OCI-LY1 (cell line): ENCODE data around the gene TP53RK.

Experiments used
- H2AFZ ChIP-seq: fragments of 200-600 bp; sonication (generic), shearing (Covaris generic); 2 replicates; pipeline ENCODE4 v1.6.0; 2014; ENCODE audit warnings: antibody characterized with exemption, mild to moderate bottlenecking, low read length
- H3F3A ChIP-seq: fragments of 200-600 bp; sonication (generic), shearing (Covaris generic); 2 replicates; pipeline ENCODE4 v1.6.0; 2014; ENCODE audit warnings: mild to moderate bottlenecking, antibody characterized with exemption, low read length, moderate library complexity; ENCODE audit not compliant: insufficient read depth
- H3K27ac ChIP-seq: fragments of 200-600 bp; sonication (generic); 2 replicates; pipeline ENCODE4 v1.5.1; 2014; ENCODE audit warnings: low read length, mixed run types, mild to moderate bottlenecking, low read depth; ENCODE audit not compliant: poor library complexity, severe bottlenecking
- H3K27me3 ChIP-seq: fragments of 200-600 bp; sonication (generic); 2 replicates; pipeline ENCODE4 v1.6.0; 2014; ENCODE audit warnings: antibody characterized with exemption, mild to moderate bottlenecking, low read length, moderate library complexity; ENCODE audit not compliant: insufficient read depth
- H3K36me3 ChIP-seq: fragments of 200-600 bp; sonication (generic); 2 replicates; pipeline ENCODE4 v1.6.1; 2014; ENCODE audit warnings: mild to moderate bottlenecking, antibody characterized with exemption, low read length, moderate library complexity, mixed read lengths; ENCODE audit not compliant: insufficient read depth
- H3K4me1 ChIP-seq: fragments of 200-600 bp; sonication (generic); 2 replicates; pipeline ENCODE4 v1.5.1; 2014; ENCODE audit warnings: mild to moderate bottlenecking, low read length, moderate library complexity; ENCODE audit not compliant: insufficient read depth, severe bottlenecking
- H3K4me2 ChIP-seq: fragments of 200-600 bp; sonication (generic), shearing (Covaris generic); 2 replicates; pipeline ENCODE4 v1.6.1; 2014; ENCODE audit warnings: low read length
- H3K4me3 ChIP-seq: fragments of 200-600 bp; sonication (generic); 2 replicates; pipeline ENCODE4 v1.5.1; 2014; ENCODE audit warnings: low read length, low read depth, mild to moderate bottlenecking, mixed read lengths; ENCODE audit not compliant: poor library complexity, severe bottlenecking
- H3K79me2 ChIP-seq: fragments of 200-600 bp; shearing (Covaris generic); 2 replicates; pipeline ENCODE4 v1.6.1; 2016; ENCODE audit warnings: mixed run types, low read length, mixed read lengths; ENCODE audit not compliant: insufficient read depth
- H3K9ac ChIP-seq: fragments of 200-600 bp; sonication (generic), shearing (Covaris generic); 2 replicates; pipeline ENCODE4 v1.6.1; 2014; ENCODE audit warnings: mild to moderate bottlenecking, low read length, mixed read lengths
- H3K9me2 ChIP-seq: fragments of 200-600 bp; sonication (generic), shearing (Covaris generic); 2 replicates; pipeline ENCODE4 v1.6.1; 2014; ENCODE audit warnings: low read depth, mild to moderate bottlenecking, low read length, mixed read lengths
- H3K9me3 ChIP-seq: fragments of 200-600 bp; shearing (Covaris generic); 2 replicates; pipeline ENCODE4 v1.6.1; 2014; ENCODE audit warnings: low read length, mixed read lengths
- H4K20me1 ChIP-seq: fragments of 200-600 bp; sonication (generic), shearing (Covaris generic); 2 replicates; pipeline ENCODE4 v1.6.0; 2016; ENCODE audit warnings: mild to moderate bottlenecking, low read length; ENCODE audit not compliant: insufficient read depth
- CTCF ChIP-seq: fragments of 200-600 bp; sonication (generic), shearing (Covaris generic); IDR thresholded peaks from 2 replicates; pipeline ENCODE4 v1.5.1; 2017; ENCODE audit warnings: mild to moderate bottlenecking, antibody characterized with exemption, low read length, moderate library complexity, mixed read lengths
- EZH2 ChIP-seq: fragments of 200-600 bp; sonication (generic), shearing (Covaris generic); IDR thresholded peaks from 2 replicates; pipeline ENCODE4 v1.8.0; 2017; ENCODE audit warnings: borderline replicate concordance, mixed run types, mild to moderate bottlenecking, antibody characterized with exemption, low read length, moderate library complexity, mixed read lengths

Gene TP53RK

GRCh38 chr20:46649650-46649949 is 39.6 kb downstream of the TP53RK start:
- Histone ChIP-seq H3K4me1 (no peaks in the 10 kb centered on the region), H3K4me3 (no peak overlapping the region), H3K27ac (no peak overlapping the region), H4K20me1 (no peaks in the 10 kb centered on the region), H3K79me2 (no peaks in the 10 kb centered on the region), H2AFZ (no peak overlapping the region), H3K27me3 (no peaks in the 10 kb centered on the region), H3F3A (no peaks in the 10 kb centered on the region), H3K4me2 (no peak overlapping the region), H3K36me3 (no peaks in the 10 kb centered on the region), H3K9me3 (no peaks in the 10 kb centered on the region), H3K9me2 (no peaks in the 10 kb centered on the region), H3K9ac (no peak overlapping the region)
- TF ChIP-seq EZH2, result no peak
- TF ChIP-seq CTCF, result no peak

GRCh38 chr20:46648903-46649649 is 40.2 kb downstream of the TP53RK start:
- no peak overlapping the region for H3K4me3 ChIP-seq
- no peaks in the 10 kb centered on the region for H3F3A ChIP-seq
- H3K9me2 ChIP-seq, result no peaks in the 10 kb centered on the region
- H3K9ac ChIP-seq, result no peak overlapping the region
- H3K27ac ChIP-seq, result no peak overlapping the region
- no peaks in the 10 kb centered on the region for H3K4me1 ChIP-seq
- TF ChIP-seq EZH2 (no peak), CTCF (no peak)
- no peaks in the 10 kb centered on the region for H3K36me3 ChIP-seq
- H4K20me1 ChIP-seq, result no peaks in the 10 kb centered on the region
- H2AFZ ChIP-seq, result no peak overlapping the region
- no peaks in the 10 kb centered on the region for H3K27me3 ChIP-seq
- H3K4me2 ChIP-seq, result no peak overlapping the region
- no peaks in the 10 kb centered on the region for H3K9me3 ChIP-seq
- no peaks in the 10 kb centered on the region for H3K79me2 ChIP-seq

- Histone ChIP-seq H3K9me2 (no peaks in the 10 kb centered on the region), H3K9ac (no peak overlapping the region), H3K4me2 (no peak overlapping the region), H3K36me3 (no peaks in the 10 kb centered on the region), H3K27ac (no peak overlapping the region), H2AFZ (no peak overlapping the region), H3K79me2 (no peaks in the 10 kb centered on the region), H4K20me1 (no peaks in the 10 kb centered on the region), H3K9me3 (no peaks in the 10 kb centered on the region), H3F3A (no peaks in the 10 kb centered on the region), H3K27me3 (0 out of 2 replicates have a peak, but pooled peaks cover 3% of the 10 kb centered on the region), H3K4me3 (no peak overlapping the region), H3K4me1 (no peaks in the 10 kb centered on the region)
- no peak for TF ChIP-seq CTCF
- TF ChIP-seq EZH2, result no peak
Observed at GRCh38 chr20:46647469-46647868, 41.8 kb downstream of the TP53RK start.
